DOHH2 (cell line): ENCODE data around the gene CARMIL1.

Experiments
- H3F3A ChIP-seq: fragments of 200-600 bp; sonication (generic), shearing (Covaris generic); 2 replicates; pipeline ENCODE4 v1.6.0; 2016; ENCODE audit warnings: antibody characterized with exemption, mild to moderate bottlenecking; ENCODE audit not compliant: control insufficient read depth, insufficient read depth
- H3K27ac ChIP-seq: fragments of 200-600 bp; sonication (generic); 2 replicates; pipeline ENCODE4 v1.5.1; 2014; ENCODE audit warnings: low read depth, mild to moderate bottlenecking, low read length, moderate library complexity
- H3K27me3 ChIP-seq: fragments of 200-600 bp; sonication (generic); 2 replicates; pipeline ENCODE4 v1.6.1; 2014; ENCODE audit warnings: mild to moderate bottlenecking, low read length, mixed read lengths; ENCODE audit not compliant: control insufficient read depth
- H3K36me3 ChIP-seq: fragments of 200-600 bp; sonication (generic); 2 replicates; pipeline ENCODE4 v1.6.1; 2014; ENCODE audit warnings: mild to moderate bottlenecking, low read length, moderate library complexity, mixed read lengths; ENCODE audit not compliant: control insufficient read depth
- H3K4me1 ChIP-seq: fragments of 200-600 bp; sonication (generic); 2 replicates; pipeline ENCODE4 v1.6.1; 2014; ENCODE audit warnings: mild to moderate bottlenecking, low read length, mixed read lengths; ENCODE audit not compliant: control insufficient read depth
- H3K4me2 ChIP-seq: fragments of 200-600 bp; sonication (generic); 2 replicates; pipeline ENCODE4 v1.6.0; 2014; ENCODE audit warnings: mild to moderate bottlenecking, low read length, moderate library complexity
- H3K4me3 ChIP-seq: fragments of 200-600 bp; sonication (generic); 2 replicates; pipeline ENCODE4 v1.5.1; 2014; ENCODE audit warnings: mild to moderate bottlenecking, low read length, mixed read lengths
- H3K79me2 ChIP-seq: fragments of 200-600 bp; sonication (generic); 2 replicates; pipeline ENCODE4 v1.6.1; 2014; ENCODE audit warnings: mild to moderate bottlenecking, low read length, mixed read lengths; ENCODE audit not compliant: control insufficient read depth
- H3K9me2 ChIP-seq: fragments of 200-600 bp; sonication (generic); replicated peaks from 2 replicates; pipeline ENCODE4 v1.6.1; 2014; ENCODE audit warnings: mild to moderate bottlenecking, low read length, mixed read lengths; ENCODE audit not compliant: control insufficient read depth
- H3K9me3 ChIP-seq: fragments of 200-600 bp; sonication (generic); 2 replicates; pipeline ENCODE4 v1.6.1; 2014; ENCODE audit warnings: antibody characterized with exemption, low read length, mixed read lengths; ENCODE audit not compliant: control insufficient read depth, insufficient read depth
- H4K20me1 ChIP-seq: fragments of 200-600 bp; sonication (generic); 2 replicates; pipeline ENCODE4 v1.6.0; 2014; ENCODE audit warnings: low read depth, mild to moderate bottlenecking, antibody characterized with exemption, low read length, moderate library complexity; ENCODE audit not compliant: control insufficient read depth, insufficient read depth
- CTCF ChIP-seq: fragments of 200-600 bp; sonication (generic); IDR thresholded peaks from one replicate; pipeline ENCODE4 v1.5.1; 2014; ENCODE audit warnings: antibody characterized with exemption, mild to moderate bottlenecking, low read depth, low read length; ENCODE audit not compliant: poor library complexity, severe bottlenecking
- EZH2phosphoT487 ChIP-seq: fragments of 200-600 bp; sonication (generic); IDR thresholded peaks from 2 replicates; pipeline ENCODE4 v1.6.1; 2017; ENCODE audit warnings: borderline replicate concordance, mild to moderate bottlenecking, antibody characterized with exemption, low read length, moderate library complexity, mixed read lengths

The CARMIL1 gene

GRCh38 chr6:25469797-25470388 is 190.7 kb downstream of the CARMIL1 start:
- Histone ChIP-seq H3K36me3 (no peaks in the 10 kb centered on the region), H3K4me2 (no peak overlapping the region), H4K20me1 (no peaks in the 10 kb centered on the region), H3K27ac (no peak overlapping the region), H3K4me3 (no peak overlapping the region), H3K4me1 (peaks cover 13% of the 10 kb centered on the region), H3K79me2 (no peaks in the 10 kb centered on the region), H3K27me3 (no peaks in the 10 kb centered on the region), H3K9me3 (no peaks in the 10 kb centered on the region), H3F3A (no peaks in the 10 kb centered on the region), H3K9me2 (no peaks in the 10 kb centered on the region)
- TF ChIP-seq EZH2phosphoT487 (no peak), CTCF (no peak)

DNA sequence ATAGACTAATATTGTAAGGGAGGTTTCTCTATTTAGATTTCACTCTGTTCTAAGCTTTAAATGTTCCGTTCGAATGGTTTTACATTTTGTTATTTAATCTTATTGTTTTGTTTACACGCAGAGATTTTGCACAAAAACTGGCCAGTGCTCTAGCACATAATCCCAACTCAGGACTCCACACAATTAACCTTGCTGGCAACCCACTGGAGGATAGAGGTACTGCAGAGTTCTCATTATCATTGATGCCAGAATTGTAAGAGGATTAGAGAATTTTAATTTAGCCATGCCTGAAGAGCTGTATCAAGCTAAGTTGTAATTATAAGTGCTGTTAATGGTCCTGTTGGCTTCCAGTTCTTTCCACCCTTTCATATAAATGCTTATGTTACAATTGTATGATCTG is 193.1 kb downstream of the CARMIL1 start:
- Histone ChIP-seq H3F3A (no peaks in the 10 kb centered on the region), H3K4me1 (peaks cover 14% of the 10 kb centered on the region), H3K36me3 (no peaks in the 10 kb centered on the region), H4K20me1 (no peaks in the 10 kb centered on the region), H3K27ac (no peak overlapping the region), H3K9me3 (no peaks in the 10 kb centered on the region), H3K9me2 (no peaks in the 10 kb centered on the region), H3K4me2 (no peak overlapping the region), H3K27me3 (no peaks in the 10 kb centered on the region), H3K79me2 (no peaks in the 10 kb centered on the region), H3K4me3 (no peak overlapping the region)
- TF ChIP-seq CTCF (no peak), EZH2phosphoT487 (no peak)

DNA sequence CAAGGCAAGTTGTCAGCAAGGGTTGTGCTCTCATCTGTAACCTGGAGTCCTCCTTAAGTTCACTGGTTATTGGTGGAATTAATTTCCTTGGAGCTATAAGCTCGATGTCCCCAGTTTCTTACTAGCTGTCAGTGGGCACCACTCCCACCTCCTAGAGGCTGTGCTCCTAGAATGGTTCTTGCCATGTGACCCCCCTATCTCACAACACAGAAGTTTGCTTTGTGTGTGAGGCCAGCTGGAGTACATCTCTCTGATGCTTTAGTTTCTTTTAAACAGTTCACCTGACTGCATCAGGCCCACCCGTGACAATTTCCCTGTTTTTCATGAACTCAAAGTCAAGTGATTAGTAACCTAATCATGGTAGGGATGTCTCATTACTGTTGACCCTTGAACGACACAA is 193.7 kb downstream of the CARMIL1 start:
- no peaks in the 10 kb centered on the region for H4K20me1 ChIP-seq
- H3K79me2 ChIP-seq = no peaks in the 10 kb centered on the region
- H3K9me3 ChIP-seq = no peaks in the 10 kb centered on the region
- peaks cover 16% of the 10 kb centered on the region for H3K4me1 ChIP-seq
- H3K36me3 ChIP-seq = no peaks in the 10 kb centered on the region
- no peaks in the 10 kb centered on the region for H3K27me3 ChIP-seq
- no peaks in the 10 kb centered on the region for H3K9me2 ChIP-seq
- H3F3A ChIP-seq = no peaks in the 10 kb centered on the region
- TF ChIP-seq CTCF (no peak), EZH2phosphoT487 (no peak)
- H3K27ac ChIP-seq = no peak overlapping the region
- no peak overlapping the region for H3K4me2 ChIP-seq
- no peak overlapping the region for H3K4me3 ChIP-seq
